Measurements from ENCODE around the gene HLF. TPM values are rescaled to one million over a fixed set of nuclear protein-coding genes. Genes with fewer than 3 reads are reported as not detected.

The HLF gene
- polyA plus RNA-seq, 2 donors, result 6.4 to 12.7 TPM

GRCh38 chr17:55334881-55335540 is 70.3 kb downstream of the HLF start:
- H3K4me1 ChIP-seq (ENCODE audit: control insufficient read depth in 2 of 2, insufficient read depth in 2 of 2, low read length in 1 of 2), result no peaks in the 10 kb centered on the region
- H3K4me3 ChIP-seq (ENCODE audit: low read depth in 1 of 2, low read length in 2 of 2), result no peak overlapping the region
- H3K9me3 ChIP-seq (ENCODE audit: control insufficient read depth in 2 of 2, insufficient read depth in 1 of 2, low read depth in 1 of 2, low read length in 1 of 2), result no peaks in the 10 kb centered on the region
- H3K27ac ChIP-seq (ENCODE audit: low read depth in 2 of 2, low read length in 1 of 2), result no peak overlapping the region
- 71 to 73% methylated on average over 6 of the region's 6 CpGs for WGBS, 2 donors
- no peaks in the 10 kb centered on the region for H3K36me3 ChIP-seq (ENCODE audit: control insufficient read depth in 2 of 2, insufficient read depth in 2 of 2, low read length in 1 of 2)
- H3K27me3 ChIP-seq (ENCODE audit: control insufficient read depth in 1 of 2, insufficient read depth in 2 of 2, low read length in 2 of 2), result no peaks in the 10 kb centered on the region

DNA sequence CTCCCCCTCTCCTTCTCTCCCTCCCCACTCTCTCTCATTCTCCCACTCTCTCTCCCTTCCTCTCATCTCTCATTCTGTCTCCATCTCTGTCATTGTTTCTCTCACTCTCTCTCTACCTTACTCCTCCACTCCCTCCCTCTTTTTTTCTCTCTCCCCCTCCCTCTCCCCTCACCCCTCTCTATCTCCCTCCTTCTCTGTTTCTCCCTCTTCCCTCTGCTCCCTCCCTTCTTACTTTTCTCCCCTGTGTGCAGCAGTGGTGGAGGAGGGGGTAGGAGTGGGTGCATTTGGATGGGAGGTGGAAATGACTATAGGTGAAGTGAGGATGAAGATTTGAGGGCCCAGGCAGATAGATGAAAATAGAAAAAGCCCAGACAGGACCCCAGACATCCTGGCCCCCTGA is 70.9 kb downstream of the HLF start:
- H3K4me3 ChIP-seq (ENCODE audit: low read depth in 1 of 2, low read length in 2 of 2), result no peak overlapping the region
- no peaks in the 10 kb centered on the region for H3K27me3 ChIP-seq (ENCODE audit: control insufficient read depth in 1 of 2, insufficient read depth in 2 of 2, low read length in 2 of 2)
- H3K36me3 ChIP-seq (ENCODE audit: control insufficient read depth in 2 of 2, insufficient read depth in 2 of 2, low read length in 1 of 2), result no peaks in the 10 kb centered on the region
- H3K4me1 ChIP-seq (ENCODE audit: control insufficient read depth in 2 of 2, insufficient read depth in 2 of 2, low read length in 1 of 2), result no peaks in the 10 kb centered on the region
- H3K9me3 ChIP-seq (ENCODE audit: control insufficient read depth in 2 of 2, insufficient read depth in 1 of 2, low read depth in 1 of 2, low read length in 1 of 2), result no peaks in the 10 kb centered on the region
- no peak overlapping the region for H3K27ac ChIP-seq (ENCODE audit: low read depth in 2 of 2, low read length in 1 of 2)

- H3K27ac ChIP-seq (ENCODE audit: low read depth in 2 of 2, low read length in 1 of 2), result no peak overlapping the region
- H3K4me1 ChIP-seq (ENCODE audit: control insufficient read depth in 2 of 2, insufficient read depth in 2 of 2, low read length in 1 of 2), result no peaks in the 10 kb centered on the region
- H3K27me3 ChIP-seq (ENCODE audit: control insufficient read depth in 1 of 2, insufficient read depth in 2 of 2, low read length in 2 of 2), result no peaks in the 10 kb centered on the region
- 94 to 97% methylated on average over 2 of the region's 2 CpGs for WGBS, 2 donors
- H3K4me3 ChIP-seq (ENCODE audit: low read depth in 1 of 2, low read length in 2 of 2), result no peak overlapping the region
- H3K9me3 ChIP-seq (ENCODE audit: control insufficient read depth in 2 of 2, insufficient read depth in 1 of 2, low read depth in 1 of 2, low read length in 1 of 2), result no peaks in the 10 kb centered on the region
- H3K36me3 ChIP-seq (ENCODE audit: control insufficient read depth in 2 of 2, insufficient read depth in 2 of 2, low read length in 1 of 2), result no peaks in the 10 kb centered on the region
Measured at GRCh38 chr17:55336426-55336825, 71.7 kb downstream of the HLF start.

- Histone ChIP-seq H3K9me3 (ENCODE audit: control insufficient read depth in 2 of 2, insufficient read depth in 1 of 2, low read depth in 1 of 2, low read length in 1 of 2) (no peaks in the 10 kb centered on the region), H3K4me1 (ENCODE audit: control insufficient read depth in 2 of 2, insufficient read depth in 2 of 2, low read length in 1 of 2) (no peaks in the 10 kb centered on the region), H3K27me3 (ENCODE audit: control insufficient read depth in 1 of 2, insufficient read depth in 2 of 2, low read length in 2 of 2) (no peaks in the 10 kb centered on the region), H3K4me3 (ENCODE audit: low read depth in 1 of 2, low read length in 2 of 2) (no peak overlapping the region), H3K27ac (ENCODE audit: low read depth in 2 of 2, low read length in 1 of 2) (no peak overlapping the region), H3K36me3 (ENCODE audit: control insufficient read depth in 2 of 2, insufficient read depth in 2 of 2, low read length in 1 of 2) (no peaks in the 10 kb centered on the region)
- WGBS, 2 donors, result 75 to 81% methylated on average over 3 of the region's 3 CpGs
Measured at GRCh38 chr17:55340176-55340575, 75.4 kb downstream of the HLF start.

- Histone ChIP-seq H3K27me3 (ENCODE audit: control insufficient read depth in 1 of 2, insufficient read depth in 2 of 2, low read length in 2 of 2) (no peaks in the 10 kb centered on the region), H3K4me3 (ENCODE audit: low read depth in 1 of 2, low read length in 2 of 2) (no peak overlapping the region), H3K27ac (ENCODE audit: low read depth in 2 of 2, low read length in 1 of 2) (no peak overlapping the region), H3K9me3 (ENCODE audit: control insufficient read depth in 2 of 2, insufficient read depth in 1 of 2, low read depth in 1 of 2, low read length in 1 of 2) (no peaks in the 10 kb centered on the region), H3K4me1 (ENCODE audit: control insufficient read depth in 2 of 2, insufficient read depth in 2 of 2, low read length in 1 of 2) (no peaks in the 10 kb centered on the region), H3K36me3 (ENCODE audit: control insufficient read depth in 2 of 2, insufficient read depth in 2 of 2, low read length in 1 of 2) (no peaks in the 10 kb centered on the region)
- WGBS, 2 donors, result 86 to 87% methylated on average over 3 of the region's 3 CpGs
Measured at GRCh38 chr17:55340686-55341085, 75.9 kb downstream of the HLF start.

GRCh38 chr17:55341432-55341831 is 76.7 kb downstream of the HLF start:
- Histone ChIP-seq H3K9me3 (ENCODE audit: control insufficient read depth in 2 of 2, insufficient read depth in 1 of 2, low read depth in 1 of 2, low read length in 1 of 2) (no peaks in the 10 kb centered on the region), H3K4me3 (ENCODE audit: low read depth in 1 of 2, low read length in 2 of 2) (no peak overlapping the region), H3K27me3 (ENCODE audit: control insufficient read depth in 1 of 2, insufficient read depth in 2 of 2, low read length in 2 of 2) (no peaks in the 10 kb centered on the region), H3K36me3 (ENCODE audit: control insufficient read depth in 2 of 2, insufficient read depth in 2 of 2, low read length in 1 of 2) (no peaks in the 10 kb centered on the region), H3K27ac (ENCODE audit: low read depth in 2 of 2, low read length in 1 of 2) (no peak overlapping the region), H3K4me1 (ENCODE audit: control insufficient read depth in 2 of 2, insufficient read depth in 2 of 2, low read length in 1 of 2) (no peaks in the 10 kb centered on the region)
- 76 to 83% methylated on average over 5 of the region's 5 CpGs for WGBS, 2 donors

DNA sequence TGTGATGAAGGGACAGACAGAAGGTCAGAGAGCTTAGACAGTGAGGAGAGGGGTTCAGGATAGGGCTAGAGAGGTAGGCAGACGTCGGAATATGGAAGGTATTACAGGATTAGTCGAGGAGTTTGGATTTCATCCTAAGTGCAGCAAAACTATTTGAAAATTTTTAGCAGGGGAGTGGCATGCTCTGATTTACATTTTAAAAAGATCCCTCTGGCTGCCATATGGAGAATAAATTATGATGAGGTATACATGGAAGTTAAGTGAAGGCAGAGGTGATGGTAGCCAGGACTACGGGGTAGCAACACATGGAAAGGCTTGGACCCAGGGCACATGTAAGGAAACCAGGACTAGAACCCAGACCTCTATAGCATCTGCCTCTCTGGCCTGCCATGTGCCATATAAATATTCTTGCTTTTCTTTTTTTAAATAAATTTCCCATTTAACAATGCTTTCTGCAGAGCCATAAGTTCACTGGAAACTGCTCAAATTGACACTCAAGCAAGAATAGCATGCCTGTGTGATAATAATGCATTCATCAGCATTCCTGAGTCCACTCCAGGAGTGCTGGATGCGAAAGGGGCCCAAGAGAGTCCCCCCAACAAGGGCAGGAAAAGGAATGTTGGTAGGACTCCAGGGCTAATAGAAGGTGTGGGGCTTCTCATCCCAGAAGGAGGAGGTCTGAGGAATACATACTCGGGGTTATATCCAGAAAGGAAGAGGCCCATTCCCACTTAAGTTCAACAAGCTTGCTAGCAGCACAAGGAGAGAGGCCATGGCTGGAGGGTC is 78.2 kb downstream of the HLF start:
- Histone ChIP-seq H3K4me3 (ENCODE audit: low read depth in 1 of 2, low read length in 2 of 2) (no peak overlapping the region), H3K36me3 (ENCODE audit: control insufficient read depth in 2 of 2, insufficient read depth in 2 of 2, low read length in 1 of 2) (no peaks in the 10 kb centered on the region), H3K27ac (ENCODE audit: low read depth in 2 of 2, low read length in 1 of 2) (no peak overlapping the region), H3K27me3 (ENCODE audit: control insufficient read depth in 1 of 2, insufficient read depth in 2 of 2, low read length in 2 of 2) (no peaks in the 10 kb centered on the region), H3K9me3 (ENCODE audit: control insufficient read depth in 2 of 2, insufficient read depth in 1 of 2, low read depth in 1 of 2, low read length in 1 of 2) (no peaks in the 10 kb centered on the region), H3K4me1 (ENCODE audit: control insufficient read depth in 2 of 2, insufficient read depth in 2 of 2, low read length in 1 of 2) (no peaks in the 10 kb centered on the region)
- 84 to 87% methylated on average over 6 of the region's 6 CpGs for WGBS, 2 donors

DNA sequence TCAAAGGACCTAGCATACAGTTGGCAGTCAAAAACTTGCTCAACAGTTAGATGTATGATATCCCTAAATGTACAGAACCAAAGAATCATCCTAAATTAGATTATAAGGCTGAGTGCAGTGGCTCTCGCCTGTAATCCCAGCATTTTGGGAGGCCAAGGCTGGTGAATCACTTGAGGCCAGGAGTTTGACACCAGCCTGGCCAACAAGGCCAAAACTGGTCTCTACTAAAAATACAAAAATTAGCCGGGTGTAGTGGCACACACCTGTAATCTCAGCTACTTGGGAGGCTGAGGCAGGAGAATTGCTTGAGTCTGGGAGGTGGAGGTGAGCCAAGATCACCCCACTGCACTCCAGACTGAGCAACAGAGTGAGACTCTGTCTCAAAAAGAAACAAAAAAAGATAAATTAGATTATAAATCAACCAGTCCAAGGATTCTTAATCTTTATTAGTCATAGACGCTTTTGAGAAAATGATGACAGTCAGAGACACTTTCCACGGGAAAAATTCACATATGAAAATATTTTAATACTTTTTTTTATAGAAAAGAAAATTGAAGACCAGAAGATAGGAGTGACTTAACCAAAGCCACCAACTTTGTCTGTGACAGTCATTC is 79.2 kb downstream of the HLF start:
- 76 to 83% methylated on average over 4 of the region's 4 CpGs for WGBS, 2 donors
- H3K27me3 ChIP-seq (ENCODE audit: control insufficient read depth in 1 of 2, insufficient read depth in 2 of 2, low read length in 2 of 2), result no peaks in the 10 kb centered on the region
- H3K36me3 ChIP-seq (ENCODE audit: control insufficient read depth in 2 of 2, insufficient read depth in 2 of 2, low read length in 1 of 2), result no peaks in the 10 kb centered on the region
- H3K4me3 ChIP-seq (ENCODE audit: low read depth in 1 of 2, low read length in 2 of 2), result no peak overlapping the region
- H3K9me3 ChIP-seq (ENCODE audit: control insufficient read depth in 2 of 2, insufficient read depth in 1 of 2, low read depth in 1 of 2, low read length in 1 of 2), result no peaks in the 10 kb centered on the region
- H3K27ac ChIP-seq (ENCODE audit: low read depth in 2 of 2, low read length in 1 of 2), result no peak overlapping the region
- no peaks in the 10 kb centered on the region for H3K4me1 ChIP-seq (ENCODE audit: control insufficient read depth in 2 of 2, insufficient read depth in 2 of 2, low read length in 1 of 2)

DNA sequence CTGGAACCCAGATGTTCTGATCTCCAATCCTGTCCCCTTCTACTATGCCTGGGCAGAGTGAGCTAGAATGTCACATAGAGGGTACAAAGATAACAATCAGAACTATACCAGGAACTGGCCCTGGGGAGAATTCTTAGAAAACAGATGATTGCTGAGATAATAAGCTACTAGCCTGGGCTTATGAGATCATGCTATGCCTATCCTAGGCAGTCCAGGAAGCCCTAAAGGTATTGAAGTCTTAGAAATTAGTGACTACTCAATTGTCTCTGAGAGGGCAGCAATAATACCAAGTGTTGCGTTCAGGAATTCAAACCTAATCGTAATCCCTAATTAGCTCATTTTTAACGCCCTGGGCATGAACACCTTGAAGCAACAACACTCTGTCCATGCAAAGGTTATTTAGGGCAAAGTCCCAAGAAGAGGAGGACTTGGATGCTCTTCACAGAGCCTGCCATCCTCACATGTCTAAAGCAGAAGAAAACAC is 79.8 kb downstream of the HLF start:
- H3K36me3 ChIP-seq (ENCODE audit: control insufficient read depth in 2 of 2, insufficient read depth in 2 of 2, low read length in 1 of 2), result no peaks in the 10 kb centered on the region
- no peaks in the 10 kb centered on the region for H3K4me1 ChIP-seq (ENCODE audit: control insufficient read depth in 2 of 2, insufficient read depth in 2 of 2, low read length in 1 of 2)
- H3K27me3 ChIP-seq (ENCODE audit: control insufficient read depth in 1 of 2, insufficient read depth in 2 of 2, low read length in 2 of 2), result no peaks in the 10 kb centered on the region
- WGBS, 2 donors, result 80% methylated on average over 3 of the region's 3 CpGs
- no peaks in the 10 kb centered on the region for H3K9me3 ChIP-seq (ENCODE audit: control insufficient read depth in 2 of 2, insufficient read depth in 1 of 2, low read depth in 1 of 2, low read length in 1 of 2)
- no peak overlapping the region for H3K4me3 ChIP-seq (ENCODE audit: low read depth in 1 of 2, low read length in 2 of 2)
- H3K27ac ChIP-seq (ENCODE audit: low read depth in 2 of 2, low read length in 1 of 2), result no peak overlapping the region

Data from esophagus (tissue), 2 donors.